GM23338 (cell line): ENCODE results near the gene TAP1. TPM values are rescaled to one million over a fixed set of nuclear protein-coding genes. Genes with fewer than 3 reads are reported as not detected.

Experiments used
- ATAC-seq: fragments of 200-7000 bp; cut with Tn5 transposase; 3 replicates; pipeline ENCODE4 v1.9.1; 2020
- DNase-seq: peaks from one replicate; pipeline ENCODE4 v3.0.0-alpha.2; 2015; ENCODE audit warnings: low spot score
- H2AFZ ChIP-seq: fragments of 200-600 bp; sonication (generic); 2 replicates; pipeline ENCODE4 v1.8.0; 2016; ENCODE audit warnings: antibody characterized with exemption, mild to moderate bottlenecking, moderate library complexity
- H3F3A ChIP-seq: fragments of 200-600 bp; sonication (generic); replicated peaks from 2 replicates; pipeline ENCODE4 v1.8.0; 2017; ENCODE audit warnings: antibody characterized with exemption, mixed run types, low read depth
- H3K27ac ChIP-seq: fragments of 200-600 bp; sonication (generic); 2 replicates; pipeline ENCODE4 v1.6.1; 2016; ENCODE audit warnings: low read depth
- H3K27me3 ChIP-seq: fragments of 200-600 bp; sonication (generic); 2 replicates; pipeline ENCODE4 v1.8.0; 2016; ENCODE audit warnings: mild to moderate bottlenecking, mixed run types, moderate library complexity; ENCODE audit not compliant: insufficient read depth
- H3K36me3 ChIP-seq: fragments of 200-600 bp; sonication (generic); 2 replicates; pipeline ENCODE4 v1.8.0; 2016; ENCODE audit warnings: mild to moderate bottlenecking; ENCODE audit not compliant: insufficient read depth
- H3K4me1 ChIP-seq: fragments of 200-600 bp; sonication (generic); 2 replicates; pipeline ENCODE4 v1.8.0; 2016; ENCODE audit warnings: mild to moderate bottlenecking, moderate library complexity; ENCODE audit not compliant: insufficient read depth
- H3K4me2 ChIP-seq: fragments of 200-600 bp; sonication (generic); 2 replicates; pipeline ENCODE4 v1.7.1; 2017; ENCODE audit warnings: mixed run types
- H3K4me3 ChIP-seq: fragments of 200-600 bp; sonication (generic); 2 replicates; pipeline ENCODE4 v1.6.1; 2016; ENCODE audit warnings: mixed run types
- H3K79me2 ChIP-seq: fragments of 200-600 bp; sonication (generic); replicated peaks from 2 replicates; pipeline ENCODE4 v1.8.0; 2017; ENCODE audit warnings: mild to moderate bottlenecking; ENCODE audit not compliant: insufficient read depth
- H3K9me2 ChIP-seq: fragments of 200-600 bp; sonication (generic); 2 replicates; pipeline ENCODE4 v1.8.0; 2017; ENCODE audit not compliant: insufficient read depth
- H4K20me1 ChIP-seq: fragments of 200-600 bp; sonication (generic); replicated peaks from 2 replicates; pipeline ENCODE4 v1.8.0; 2017; ENCODE audit warnings: mild to moderate bottlenecking; ENCODE audit not compliant: insufficient read depth
- H3K27ac Mint-ChIP-seq: 2 replicates; pipeline ENCODE4 v1.8.0; 2020; ENCODE audit warnings: inconsistent platforms, mild to moderate bottlenecking, moderate library complexity, mixed read lengths
- H3K27me3 Mint-ChIP-seq: 3 replicates; pipeline ENCODE4 v1.8.0; 2022; ENCODE audit warnings: low read depth, mild to moderate bottlenecking, moderate library complexity, mixed read lengths, inconsistent platforms; ENCODE audit not compliant: insufficient read depth, poor library complexity
- H3K36me3 Mint-ChIP-seq: 3 replicates; pipeline ENCODE4 v1.8.0; 2021; ENCODE audit warnings: low read depth, mild to moderate bottlenecking, inconsistent platforms, moderate library complexity, mixed read lengths
- H3K4me1 Mint-ChIP-seq: 3 replicates; pipeline ENCODE4 v1.8.0; 2020; ENCODE audit warnings: mild to moderate bottlenecking, inconsistent platforms, mixed read lengths
- H3K4me3 Mint-ChIP-seq: 3 replicates; pipeline ENCODE4 v1.8.0; 2021; ENCODE audit warnings: moderate library complexity, mild to moderate bottlenecking, inconsistent platforms, mixed read lengths
- H3K9me3 Mint-ChIP-seq: 3 replicates; pipeline ENCODE4 v1.8.0; 2020; ENCODE audit warnings: moderate library complexity, mild to moderate bottlenecking, inconsistent platforms, mixed read lengths
- CREB1 ChIP-seq: fragments of 250-450 bp; sonication (Bioruptor Pico); IDR thresholded peaks from 2 replicates; pipeline ENCODE4 v1.5.0; 2020; ENCODE audit warnings: low read depth, mild to moderate bottlenecking, moderate library complexity
- EZH2 ChIP-seq: fragments of 200-600 bp; sonication (generic); IDR thresholded peaks from one replicate; pipeline ENCODE4 v1.8.0; 2017; ENCODE audit warnings: antibody characterized with exemption, mild to moderate bottlenecking, low read depth; ENCODE audit not compliant: unreplicated experiment
- EZH2phosphoT487 ChIP-seq: fragments of 200-600 bp; sonication (generic); IDR thresholded peaks from one replicate; pipeline ENCODE4 v1.8.1; 2018; ENCODE audit warnings: antibody characterized with exemption; ENCODE audit not compliant: unreplicated experiment
- NANOG ChIP-seq: IDR thresholded peaks from 2 replicates; pipeline ENCODE4 v1.6.1; 2016; ENCODE audit warnings: antibody characterized with exemption, borderline replicate concordance
- POLR2AphosphoS5 ChIP-seq: IDR thresholded peaks from 2 replicates; pipeline ENCODE4 v1.6.1; 2016; ENCODE audit warnings: antibody characterized with exemption, low read depth
- ZNF331 ChIP-seq: fragments of 250-450 bp; sonication (Bioruptor Pico); IDR thresholded peaks from 2 replicates; pipeline ENCODE4 v1.5.0; 2020; ENCODE audit warnings: low read depth, mild to moderate bottlenecking, moderate library complexity
- polyA plus RNA-seq: library from polyadenylated mRNA; unstranded; fragments of >200 nt; fragmentation: Nextera tagmentation; extraction: Ambion mirVana; gene quantifications from 2 replicates; pipeline ENCODE4 v1.2.1, GENCODE V29; 2016
- total RNA-seq: library from RNA; depleted of rRNA; stranded (reverse); fragments of >200 nt; shearing (Covaris generic); gene quantifications from 2 replicates; pipeline ENCODE4 v1.2.3, GENCODE V29; 2014
- TF ChIP-seq, protein P1 (sequence below), 2 experiments: fragments of 200-600 bp in 1 of 2; sonication (generic) in 1 of 2; conservative IDR thresholded peaks; 2 replicates each; pipeline versions ENCODE4 v1.5.1 to v1.6.1; 2016 to 2017; ENCODE audit warnings: antibody characterized with exemption in 2 of 2, low read depth in 2 of 2, mild to moderate bottlenecking in 2 of 2, moderate library complexity in 1 of 2
- TF ChIP-seq, protein P2 (sequence below): IDR thresholded peaks from 2 replicates; pipeline ENCODE4 v1.6.1; 2016; ENCODE audit warnings: antibody characterized with exemption
- TF ChIP-seq, protein P3 (sequence below): IDR thresholded peaks from one replicate; pipeline ENCODE4 v1.6.1; 2018; ENCODE audit warnings: antibody characterized with exemption; ENCODE audit not compliant: unreplicated experiment

TAP1 gene
- total and polyA plus RNA-seq, 2 experiments from 2014 or later, result 13.8 to 22.0 TPM

DNA sequence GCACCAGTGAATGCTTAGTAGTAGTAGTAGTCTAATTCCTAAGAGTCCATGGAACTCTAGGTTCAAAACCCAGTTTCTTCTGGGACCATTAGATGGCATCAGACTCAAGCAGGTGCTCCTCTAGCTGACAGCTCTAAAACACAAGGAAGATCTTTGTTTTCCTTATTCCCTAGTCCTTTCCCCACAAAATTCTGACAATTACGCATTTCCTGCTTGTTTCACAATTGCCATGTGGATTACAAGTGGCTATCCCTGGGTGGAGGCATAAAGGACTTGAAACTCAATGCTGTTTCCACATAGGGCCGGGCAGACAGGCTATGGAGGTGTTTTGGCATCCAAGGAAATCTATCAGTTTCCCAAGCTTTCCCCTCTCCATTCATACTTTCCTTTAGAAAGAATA lies 27.5 kb downstream of the TAP1 start:
- Histone ChIP-seq H2AFZ (no peak overlapping the region), H3K27me3 (no peaks in the 10 kb centered on the region), H3K9me2 (no peaks in the 10 kb centered on the region), H3K79me2 (no peaks in the 10 kb centered on the region), H3F3A (no peaks in the 10 kb centered on the region), H3K36me3 (0 out of 2 replicates have a peak, but pooled peaks cover 3% of the 10 kb centered on the region), H3K4me3 (no peak overlapping the region), H3K4me2 (no peak overlapping the region), H3K4me1 (no peaks in the 10 kb centered on the region), H4K20me1 (0 out of 2 replicates have a peak, but pooled peaks cover under 1% of the 10 kb centered on the region), H3K27ac (no peak overlapping the region)
- Mint-ChIP-seq H3K27ac (0 out of 2 replicates have a peak overlapping the region, but pooled peaks have one; percentile 27), H3K27me3 (no peaks in the 10 kb centered on the region), H3K4me3 (no peak overlapping the region), H3K9me3 (no peaks in the 10 kb centered on the region), H3K4me1 (peaks cover 11% of the 10 kb centered on the region; the same call in 2 of the 3 replicates), H3K36me3 (peaks cover 3% of the 10 kb centered on the region; the same call in 1 of the 3 replicates)
- no peak for TF ChIP-seq EZH2phosphoT487
- TF ChIP-seq, protein P1, sequence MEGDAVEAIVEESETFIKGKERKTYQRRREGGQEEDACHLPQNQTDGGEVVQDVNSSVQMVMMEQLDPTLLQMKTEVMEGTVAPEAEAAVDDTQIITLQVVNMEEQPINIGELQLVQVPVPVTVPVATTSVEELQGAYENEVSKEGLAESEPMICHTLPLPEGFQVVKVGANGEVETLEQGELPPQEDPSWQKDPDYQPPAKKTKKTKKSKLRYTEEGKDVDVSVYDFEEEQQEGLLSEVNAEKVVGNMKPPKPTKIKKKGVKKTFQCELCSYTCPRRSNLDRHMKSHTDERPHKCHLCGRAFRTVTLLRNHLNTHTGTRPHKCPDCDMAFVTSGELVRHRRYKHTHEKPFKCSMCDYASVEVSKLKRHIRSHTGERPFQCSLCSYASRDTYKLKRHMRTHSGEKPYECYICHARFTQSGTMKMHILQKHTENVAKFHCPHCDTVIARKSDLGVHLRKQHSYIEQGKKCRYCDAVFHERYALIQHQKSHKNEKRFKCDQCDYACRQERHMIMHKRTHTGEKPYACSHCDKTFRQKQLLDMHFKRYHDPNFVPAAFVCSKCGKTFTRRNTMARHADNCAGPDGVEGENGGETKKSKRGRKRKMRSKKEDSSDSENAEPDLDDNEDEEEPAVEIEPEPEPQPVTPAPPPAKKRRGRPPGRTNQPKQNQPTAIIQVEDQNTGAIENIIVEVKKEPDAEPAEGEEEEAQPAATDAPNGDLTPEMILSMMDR (conservative IDR thresholded peaks at IDR 0.05; ENCODE audit: low read depth in 2 of 2), result peak; percentile 60 to 75
- ATAC-seq (peak; percentile 83), DNase-seq (peak; percentile 68)

DNA sequence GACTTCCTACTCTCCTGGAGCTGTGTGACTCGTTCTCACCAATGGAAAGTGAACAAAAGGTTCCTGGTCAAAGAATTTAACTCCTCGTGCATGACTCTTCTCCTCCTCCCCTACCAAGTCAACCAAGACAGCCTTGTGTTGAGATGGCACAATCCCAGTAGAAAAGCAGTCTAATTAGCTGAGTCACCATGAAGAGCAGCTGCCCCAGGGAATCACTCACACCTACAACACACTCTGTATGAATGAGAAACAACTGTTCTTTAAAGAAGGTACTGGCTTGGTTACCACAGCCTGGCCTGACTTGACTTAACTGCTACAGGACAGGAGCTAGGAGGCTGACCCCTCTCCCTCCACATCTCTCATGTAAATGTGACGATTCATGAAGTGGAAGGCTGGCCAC lies 33.8 kb downstream of the TAP1 start:
- no peak for DNase-seq
- ATAC-seq, result no peak

DNA sequence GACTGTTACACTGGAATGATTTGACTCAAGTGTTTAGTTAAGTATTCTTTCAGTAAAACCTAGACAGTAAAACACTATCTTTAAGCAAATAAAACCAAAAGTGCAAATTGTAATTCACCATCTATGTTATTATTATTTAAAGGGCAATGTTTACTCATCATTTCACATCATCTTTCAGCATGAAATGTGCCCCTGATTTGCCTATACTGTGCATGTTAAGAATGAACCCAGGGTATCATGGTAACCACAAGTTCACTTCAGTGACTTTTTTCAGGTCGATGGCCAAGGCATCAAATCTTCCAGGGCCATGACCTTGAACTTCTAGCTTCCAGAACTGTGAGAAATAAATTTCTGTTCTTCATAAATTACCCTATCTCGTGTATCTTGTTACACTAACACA lies 34.6 kb downstream of the TAP1 start:
- H4K20me1 ChIP-seq, result no peaks in the 10 kb centered on the region
- H3K4me3 Mint-ChIP-seq, result no peak overlapping the region
- no peaks in the 10 kb centered on the region for H3K79me2 ChIP-seq
- no peaks in the 10 kb centered on the region for H3K4me1 ChIP-seq
- no peak overlapping the region for H3K4me3 ChIP-seq
- H3K9me2 ChIP-seq, result peaks cover 7% of the 10 kb centered on the region
- ATAC-seq, result no peak
- no peak overlapping the region for H3K27ac ChIP-seq
- H3K9me3 Mint-ChIP-seq, result no peaks in the 10 kb centered on the region
- no peak overlapping the region for H3K4me2 ChIP-seq
- no peaks in the 10 kb centered on the region for H3K27me3 Mint-ChIP-seq
- no peaks in the 10 kb centered on the region for H3K36me3 Mint-ChIP-seq
- H3F3A ChIP-seq, result no peaks in the 10 kb centered on the region
- no peaks in the 10 kb centered on the region for H3K36me3 ChIP-seq
- no peak overlapping the region for H3K27ac Mint-ChIP-seq
- H3K27me3 ChIP-seq, result no peaks in the 10 kb centered on the region
- no peak for DNase-seq
- H3K4me1 Mint-ChIP-seq, result no peaks in the 10 kb centered on the region
- no peak overlapping the region for H2AFZ ChIP-seq
- TF ChIP-seq, protein P2, sequence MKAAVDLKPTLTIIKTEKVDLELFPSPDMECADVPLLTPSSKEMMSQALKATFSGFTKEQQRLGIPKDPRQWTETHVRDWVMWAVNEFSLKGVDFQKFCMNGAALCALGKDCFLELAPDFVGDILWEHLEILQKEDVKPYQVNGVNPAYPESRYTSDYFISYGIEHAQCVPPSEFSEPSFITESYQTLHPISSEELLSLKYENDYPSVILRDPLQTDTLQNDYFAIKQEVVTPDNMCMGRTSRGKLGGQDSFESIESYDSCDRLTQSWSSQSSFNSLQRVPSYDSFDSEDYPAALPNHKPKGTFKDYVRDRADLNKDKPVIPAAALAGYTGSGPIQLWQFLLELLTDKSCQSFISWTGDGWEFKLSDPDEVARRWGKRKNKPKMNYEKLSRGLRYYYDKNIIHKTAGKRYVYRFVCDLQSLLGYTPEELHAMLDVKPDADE, result no peak
- TF ChIP-seq NANOG (no peak), EZH2 (no peak)
- TF ChIP-seq, protein P3, sequence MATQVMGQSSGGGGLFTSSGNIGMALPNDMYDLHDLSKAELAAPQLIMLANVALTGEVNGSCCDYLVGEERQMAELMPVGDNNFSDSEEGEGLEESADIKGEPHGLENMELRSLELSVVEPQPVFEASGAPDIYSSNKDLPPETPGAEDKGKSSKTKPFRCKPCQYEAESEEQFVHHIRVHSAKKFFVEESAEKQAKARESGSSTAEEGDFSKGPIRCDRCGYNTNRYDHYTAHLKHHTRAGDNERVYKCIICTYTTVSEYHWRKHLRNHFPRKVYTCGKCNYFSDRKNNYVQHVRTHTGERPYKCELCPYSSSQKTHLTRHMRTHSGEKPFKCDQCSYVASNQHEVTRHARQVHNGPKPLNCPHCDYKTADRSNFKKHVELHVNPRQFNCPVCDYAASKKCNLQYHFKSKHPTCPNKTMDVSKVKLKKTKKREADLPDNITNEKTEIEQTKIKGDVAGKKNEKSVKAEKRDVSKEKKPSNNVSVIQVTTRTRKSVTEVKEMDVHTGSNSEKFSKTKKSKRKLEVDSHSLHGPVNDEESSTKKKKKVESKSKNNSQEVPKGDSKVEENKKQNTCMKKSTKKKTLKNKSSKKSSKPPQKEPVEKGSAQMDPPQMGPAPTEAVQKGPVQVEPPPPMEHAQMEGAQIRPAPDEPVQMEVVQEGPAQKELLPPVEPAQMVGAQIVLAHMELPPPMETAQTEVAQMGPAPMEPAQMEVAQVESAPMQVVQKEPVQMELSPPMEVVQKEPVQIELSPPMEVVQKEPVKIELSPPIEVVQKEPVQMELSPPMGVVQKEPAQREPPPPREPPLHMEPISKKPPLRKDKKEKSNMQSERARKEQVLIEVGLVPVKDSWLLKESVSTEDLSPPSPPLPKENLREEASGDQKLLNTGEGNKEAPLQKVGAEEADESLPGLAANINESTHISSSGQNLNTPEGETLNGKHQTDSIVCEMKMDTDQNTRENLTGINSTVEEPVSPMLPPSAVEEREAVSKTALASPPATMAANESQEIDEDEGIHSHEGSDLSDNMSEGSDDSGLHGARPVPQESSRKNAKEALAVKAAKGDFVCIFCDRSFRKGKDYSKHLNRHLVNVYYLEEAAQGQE, result no peak
- TF ChIP-seq, protein P1 (conservative IDR thresholded peaks at IDR 0.05; ENCODE audit: low read depth in 2 of 2), result no peak

More for the DNA sequence above, 33.8 kb downstream of the TAP1 start:
- Histone ChIP-seq H3K4me3 (no peak overlapping the region), H2AFZ (peak overlapping the region; percentile 48; the same call in 1 of the 2 replicates), H3K4me2 (no peak overlapping the region), H3K4me1 (no peaks in the 10 kb centered on the region), H3K27ac (no peak overlapping the region), H3F3A (no peaks in the 10 kb centered on the region), H3K27me3 (no peaks in the 10 kb centered on the region), H4K20me1 (no peaks in the 10 kb centered on the region), H3K9me2 (peaks cover 7% of the 10 kb centered on the region), H3K36me3 (no peaks in the 10 kb centered on the region), H3K79me2 (no peaks in the 10 kb centered on the region)
- no peaks in the 10 kb centered on the region for H3K36me3 Mint-ChIP-seq
- TF ChIP-seq ZNF331 (CRISPR knock-in tag) (no peak), CREB1 (CRISPR knock-in tag) (no peak), POLR2AphosphoS5 (no peak), EZH2phosphoT487 (no peak)
- TF ChIP-seq, protein P2, result no peak
- no peaks in the 10 kb centered on the region for H3K9me3 Mint-ChIP-seq
- H3K4me3 Mint-ChIP-seq, result no peak overlapping the region
- H3K4me1 Mint-ChIP-seq, result no peaks in the 10 kb centered on the region
- H3K27me3 Mint-ChIP-seq, result no peaks in the 10 kb centered on the region
- H3K27ac Mint-ChIP-seq, result no peak overlapping the region
